ENCODE data around the gene RNASEH1.

- TF ChIP-seq CTCF (IDR thresholded peaks at IDR 0.05) (no peak), EZH2 (IDR thresholded peaks at IDR 0.05) (no peak), EZH2phosphoT487 (IDR thresholded peaks at IDR 0.05) (no peak)
Measured at GRCh38 chr2:3571284-3571683, 13.2 kb upstream of the RNASEH1 start.
